Pancreas (tissue), 10 donors: ENCODE measurements around the gene RYK. TPM values are rescaled to one million over a fixed set of nuclear protein-coding genes. Genes with fewer than 3 reads are reported as not detected.

Experiments used
- ATAC-seq, 4 donors: fragments of 200-7000 bp; cut with Tn5 transposase; one replicate each; pipeline versions ENCODE4 v1.8.0 to v1.9.1; 2020; ENCODE audit warnings: mild to moderate bottlenecking in 4 of 4, moderate library complexity in 4 of 4
- DNase-seq, 6 donors: peaks; one replicate each; pipeline ENCODE4 v3.0.0-alpha.2; 2020
- FAIRE-seq: peaks from 2 replicates; lab custom pipeline; 2012; peaks lifted over from hg19 to GRCh38; lab: Jason Lieb, UNC
- H3K27ac ChIP-seq, 4 donors: fragments of 200-600 bp; sonication (generic); 1 replicate in 3 of 4; 2 replicates in 1 of 4; pipeline versions ENCODE4 v1.5.0 to v1.8.0; 2020
- H3K27me3 ChIP-seq, 4 donors: fragments of 200-600 bp; one replicate each; pipeline ENCODE4 v1.8.0; 2021
- H3K36me3 ChIP-seq, 3 donors: fragments of 200-600 bp; sonication (generic) in 1 of 3; one replicate each; pipeline versions ENCODE4 v1.5.0 to v1.8.0; 2020 to 2021
- H3K4me1 ChIP-seq, 3 donors: fragments of 200-600 bp; one replicate each; pipeline ENCODE4 v1.8.0; 2021
- H3K4me3 ChIP-seq, 4 donors: fragments of 200-600 bp; sonication (generic) in 2 of 4; one replicate each; pipeline versions ENCODE4 v1.5.0 to v1.8.0; 2020 to 2021
- H3K9me3 ChIP-seq, 4 donors: fragments of 200-600 bp; one replicate each; pipeline ENCODE4 v1.8.0; 2021
- WGBS, 2 donors: extraction: QIAGEN DNeasy Blood & Tissue Kit; methylation state at CpG; one replicate each; pipeline ENCODE4 v1.1.7; 2013; 5-methylcytosine and 5-hydroxymethylcytosine counted together
- intact Hi-C, 3 donors: fragments of 100-400 bp; cut with DNase I; formaldehyde crosslinking; loops; one replicate each; pipeline versions ENCODE4 v1.11.1 to v1.14.2; 2022
- polyA plus RNA-seq, 2 donors: library from polyadenylated mRNA; stranded (reverse); fragments of 200-250 nt; gene quantifications; one replicate each; pipeline ENCODE4 v1.2.3, GENCODE V29; 2013
- total RNA-seq, 6 donors: library from RNA; stranded (reverse); fragmentation: NEBNext Ultra II Directional in 4 of 6; extraction: Animal tissue kit (Norgen Biotek cat#: 25700) in 4 of 6; gene quantifications; one replicate each; pipeline versions ENCODE4 v1.2.1 to v1.2.4, GENCODE V29; 2021 to 2023
- TF ChIP-seq, protein P1 (sequence below), 4 donors: fragments of 200-600 bp; sonication (generic) in 3 of 4; IDR thresholded peaks; one replicate each; pipeline versions ENCODE4 v1.5.0 to v1.8.0; 2021; ENCODE audit warnings: antibody characterized with exemption in 4 of 4
- donor health status: healthy with polysubstance abuse.
- donor health status: DM: no; HTN: no; CAD: no; lungs with moderate emphysema.
- donor health status: DM: no; HTN: no; CAD: no.
- donor health status: control.
- donor health status: control.
- donor health status: Bipolar disorder and iron deficiency.
- donor health status: DM: yes; HTN: yes; CAD: no.
- donor health status: DM: no; HTN: no; CAD: no.
- donor health status: DM: no; HTN: no; CAD: no.
- donor health status: DM: yes; HTN: yes; CAD: no.

Gene RYK
- total and polyA plus RNA-seq, 8 donors, result 13.8 to 31.9 (median 20.5) TPM

DNA sequence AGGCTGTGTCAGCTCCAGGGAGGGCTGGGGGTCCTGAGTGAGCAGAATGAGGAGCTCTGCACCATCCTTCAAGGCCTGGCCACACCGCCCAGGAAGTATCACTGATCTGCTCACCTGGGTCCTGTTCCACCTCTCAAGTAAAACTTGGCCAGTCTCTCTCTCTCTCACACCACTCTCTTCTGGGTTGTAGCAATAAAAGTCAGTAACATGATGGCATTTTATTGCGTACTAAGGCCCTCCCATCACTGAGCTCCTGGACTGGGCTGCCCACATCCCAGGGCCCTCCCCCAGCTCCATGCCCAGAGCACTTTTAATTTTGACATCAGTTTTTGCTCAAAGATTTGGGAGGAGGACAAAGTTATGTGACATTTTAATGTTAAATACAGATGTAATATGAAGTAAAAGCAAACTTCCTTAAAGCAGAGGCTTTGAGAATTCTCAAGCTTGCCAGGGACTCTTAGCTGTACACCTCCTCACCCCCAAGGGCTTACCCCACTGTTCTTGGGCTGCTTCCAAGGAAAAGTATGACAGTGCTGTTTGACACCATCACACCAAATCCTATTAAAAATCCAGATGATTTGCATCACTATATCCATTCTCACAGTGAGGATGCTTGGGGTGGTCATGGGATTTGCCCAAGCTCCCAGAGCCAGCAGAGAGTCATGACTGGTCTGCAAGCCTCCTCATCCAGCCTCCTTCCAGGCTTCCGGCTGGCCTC, 115.8 kb downstream of the RYK start:
- Histone ChIP-seq H3K9me3 (no peaks in the 10 kb centered on the region), H3K4me3 (no peak overlapping the region), H3K36me3 (no peaks in the 10 kb centered on the region), H3K4me1 (no peaks in the 10 kb centered on the region), H3K27ac (no peak overlapping the region), H3K27me3 (no peaks in the 10 kb centered on the region)
- no peak for ATAC-seq
- 95% methylated on average over 3 of the region's 3 CpGs for WGBS, 2 donors
- FAIRE-seq, result no peak
- DNase-seq, result no peak
- TF ChIP-seq, protein P1, sequence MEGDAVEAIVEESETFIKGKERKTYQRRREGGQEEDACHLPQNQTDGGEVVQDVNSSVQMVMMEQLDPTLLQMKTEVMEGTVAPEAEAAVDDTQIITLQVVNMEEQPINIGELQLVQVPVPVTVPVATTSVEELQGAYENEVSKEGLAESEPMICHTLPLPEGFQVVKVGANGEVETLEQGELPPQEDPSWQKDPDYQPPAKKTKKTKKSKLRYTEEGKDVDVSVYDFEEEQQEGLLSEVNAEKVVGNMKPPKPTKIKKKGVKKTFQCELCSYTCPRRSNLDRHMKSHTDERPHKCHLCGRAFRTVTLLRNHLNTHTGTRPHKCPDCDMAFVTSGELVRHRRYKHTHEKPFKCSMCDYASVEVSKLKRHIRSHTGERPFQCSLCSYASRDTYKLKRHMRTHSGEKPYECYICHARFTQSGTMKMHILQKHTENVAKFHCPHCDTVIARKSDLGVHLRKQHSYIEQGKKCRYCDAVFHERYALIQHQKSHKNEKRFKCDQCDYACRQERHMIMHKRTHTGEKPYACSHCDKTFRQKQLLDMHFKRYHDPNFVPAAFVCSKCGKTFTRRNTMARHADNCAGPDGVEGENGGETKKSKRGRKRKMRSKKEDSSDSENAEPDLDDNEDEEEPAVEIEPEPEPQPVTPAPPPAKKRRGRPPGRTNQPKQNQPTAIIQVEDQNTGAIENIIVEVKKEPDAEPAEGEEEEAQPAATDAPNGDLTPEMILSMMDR (IDR thresholded peaks at IDR 0.05), result no peak
- intact Hi-C loops, result no loop called here

DNA sequence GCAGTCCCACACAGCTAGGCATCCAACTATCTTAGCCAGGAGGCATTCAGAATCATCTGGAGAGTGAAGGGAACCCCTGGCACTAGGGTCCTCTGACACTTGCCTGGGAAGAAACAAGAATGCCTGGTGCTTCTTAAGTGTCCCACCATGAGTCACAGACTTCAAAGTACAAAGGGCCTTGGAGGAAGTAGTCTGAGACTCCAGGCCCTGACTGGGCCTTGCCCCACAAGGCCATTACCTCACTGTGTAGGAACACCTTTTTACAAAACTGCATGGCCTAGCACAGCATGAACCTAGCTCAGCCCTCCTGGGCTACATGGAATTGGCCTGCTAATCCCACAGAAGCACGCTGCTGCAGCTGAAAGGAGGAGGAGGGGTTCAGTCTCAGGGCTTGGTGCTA, 116.4 kb downstream of the RYK start:
- TF ChIP-seq, protein P1 (IDR thresholded peaks at IDR 0.05), result no peak
- no peak overlapping the region for H3K27ac ChIP-seq
- H3K4me3 ChIP-seq, result no peak overlapping the region
- intact Hi-C loops, result no loop called here
- no peak for DNase-seq
- H3K27me3 ChIP-seq, result no peaks in the 10 kb centered on the region
- no peak for ATAC-seq
- no peaks in the 10 kb centered on the region for H3K36me3 ChIP-seq
- H3K4me1 ChIP-seq, result no peaks in the 10 kb centered on the region
- H3K9me3 ChIP-seq, result no peaks in the 10 kb centered on the region
- FAIRE-seq, result no peak
- WGBS, 2 donors, result 92 to 98% methylated on average over 1 of the region's 1 CpG

DNA sequence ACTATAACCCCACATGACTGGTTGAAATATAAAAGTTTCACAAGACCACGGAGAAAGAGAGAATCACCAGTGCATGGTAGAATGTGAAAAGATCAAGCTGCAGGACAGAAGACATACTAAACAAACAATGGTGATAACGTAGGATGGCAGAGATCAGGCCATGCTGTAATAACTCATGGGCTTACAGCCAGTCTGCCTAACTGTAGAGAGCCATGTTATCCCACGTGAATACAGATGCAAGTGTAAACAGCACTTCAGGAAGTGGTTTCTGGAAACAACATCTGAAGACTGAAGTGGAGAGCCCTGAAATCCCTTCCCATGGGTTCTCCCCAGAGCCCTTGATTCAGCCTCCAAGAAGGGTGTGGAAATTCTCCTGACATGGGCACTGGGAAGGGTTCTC, 117.7 kb downstream of the RYK start:
- Histone ChIP-seq H3K27ac (no peak overlapping the region), H3K4me3 (no peak overlapping the region), H3K27me3 (no peaks in the 10 kb centered on the region), H3K9me3 (no peaks in the 10 kb centered on the region), H3K4me1 (no peaks in the 10 kb centered on the region), H3K36me3 (no peaks in the 10 kb centered on the region)
- ATAC-seq (no peak), FAIRE-seq (no peak), DNase-seq (no peak)
- WGBS, 2 donors, result 50 to 54% methylated on average over 3 of the region's 3 CpGs
- TF ChIP-seq, protein P1 (IDR thresholded peaks at IDR 0.05), result no peak
- intact Hi-C loops, result no loop called here

DNA sequence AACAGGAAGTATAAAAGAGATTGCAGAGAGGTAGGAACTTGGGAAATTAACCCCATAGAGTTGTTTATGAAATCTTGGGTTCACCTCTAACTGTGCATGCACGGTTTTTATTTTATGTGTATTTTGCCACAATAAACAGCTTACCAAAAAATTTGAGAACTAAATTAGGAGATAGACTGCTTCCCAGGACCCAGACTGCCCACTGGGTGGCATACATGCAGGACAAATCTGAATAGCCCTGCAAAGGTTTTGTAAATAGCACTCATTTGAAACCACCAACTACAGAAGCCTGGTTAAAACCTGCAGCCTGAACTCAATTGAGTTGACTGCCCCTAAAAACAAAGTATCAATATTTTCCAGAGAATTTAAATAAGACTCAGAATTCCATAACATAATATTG, 124.5 kb downstream of the RYK start:
- no peak overlapping the region for H3K27ac ChIP-seq
- intact Hi-C loops, result no loop called here
- no peaks in the 10 kb centered on the region for H3K4me1 ChIP-seq
- no peak overlapping the region for H3K4me3 ChIP-seq
- 68 to 92% methylated on average over 1 of the region's 1 CpG for WGBS, 2 donors
- no peak for FAIRE-seq
- ATAC-seq, result no peak
- no peaks in the 10 kb centered on the region for H3K36me3 ChIP-seq
- no peak for DNase-seq
- H3K27me3 ChIP-seq, result no peaks in the 10 kb centered on the region
- TF ChIP-seq, protein P1 (IDR thresholded peaks at IDR 0.05), result no peak
- peaks cover 0 to 4% (median 0%) of the 10 kb centered on the region in 4 donors for H3K9me3 ChIP-seq

DNA sequence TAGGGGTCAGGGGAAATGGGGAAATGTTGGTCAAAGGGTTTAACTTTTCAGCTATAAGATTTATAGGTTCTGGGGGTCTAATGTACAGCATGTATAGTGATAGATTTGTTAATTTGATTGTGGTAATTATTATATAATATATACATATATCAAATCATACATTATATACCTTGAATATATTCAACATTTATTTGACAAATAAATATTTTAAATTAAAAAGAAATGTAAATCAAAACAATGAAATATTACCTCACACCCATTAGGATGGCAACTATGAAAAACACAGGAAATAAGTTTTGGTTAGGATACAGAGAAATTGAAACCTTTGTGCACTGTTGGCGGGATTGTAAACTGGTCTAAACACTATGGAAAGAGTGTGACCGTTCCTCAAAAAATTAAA, 135.9 kb downstream of the RYK start:
- Histone ChIP-seq H3K27me3 (no peaks in the 10 kb centered on the region), H3K36me3 (no peaks in the 10 kb centered on the region), H3K4me3 (no peak overlapping the region), H3K9me3 (peaks cover 0 to 8% (median 3%) of the 10 kb centered on the region in 4 donors), H3K4me1 (peaks cover 0 to 8% (median 0%) of the 10 kb centered on the region in 3 donors), H3K27ac (no peak overlapping the region)
- intact Hi-C loops, result no loop called here
- FAIRE-seq (no peak), DNase-seq (no peak), ATAC-seq (no peak)
- TF ChIP-seq, protein P1 (IDR thresholded peaks at IDR 0.05), result no peak
- WGBS, 2 donors, result 94 to 98% methylated on average over 2 of the region's 2 CpGs
